ENCODE results near the gene OTUD1.

Gene OTUD1

GRCh38 chr10:23435378-23435777 lies 3.5 kb upstream of the OTUD1 start:
- Histone ChIP-seq H3K9ac (ENCODE audit: low read length) (no peak overlapping the region), H3K4me2 (ENCODE audit: low read length) (no peak overlapping the region), H4K20me1 (ENCODE audit: insufficient read depth, low read length) (no peaks in the 10 kb centered on the region), H2AFZ (ENCODE audit: low read length) (no peak overlapping the region), H3F3A (ENCODE audit: insufficient read depth, low read length) (no peaks in the 10 kb centered on the region), H3K36me3 (ENCODE audit: insufficient read depth, low read length) (no peaks in the 10 kb centered on the region), H3K9me2 (ENCODE audit: low read depth, low read length) (no peaks in the 10 kb centered on the region), H3K27ac (ENCODE audit: low read depth, low read length, poor library complexity, severe bottlenecking) (no peak overlapping the region), H3K9me3 (ENCODE audit: low read length) (no peaks in the 10 kb centered on the region), H3K4me1 (ENCODE audit: insufficient read depth, low read length, severe bottlenecking) (peaks cover 4% of the 10 kb centered on the region), H3K27me3 (ENCODE audit: insufficient read depth, low read length) (no peaks in the 10 kb centered on the region), H3K79me2 (ENCODE audit: insufficient read depth, low read length) (no peaks in the 10 kb centered on the region), H3K4me3 (ENCODE audit: low read depth, low read length, poor library complexity, severe bottlenecking) (no peak overlapping the region)
- TF ChIP-seq CTCF (IDR thresholded peaks at IDR 0.05; ENCODE audit: low read length), result no peak
- TF ChIP-seq EZH2 (IDR thresholded peaks at IDR 0.05; ENCODE audit: borderline replicate concordance, low read length), result no peak

- Histone ChIP-seq H3K9me3 (ENCODE audit: low read length) (no peaks in the 10 kb centered on the region), H3K36me3 (ENCODE audit: insufficient read depth, low read length) (no peaks in the 10 kb centered on the region), H3K27ac (ENCODE audit: low read depth, low read length, poor library complexity, severe bottlenecking) (no peak overlapping the region), H3K9ac (ENCODE audit: low read length) (no peak overlapping the region), H2AFZ (ENCODE audit: low read length) (no peak overlapping the region), H3K79me2 (ENCODE audit: insufficient read depth, low read length) (no peaks in the 10 kb centered on the region), H3F3A (ENCODE audit: insufficient read depth, low read length) (no peaks in the 10 kb centered on the region), H4K20me1 (ENCODE audit: insufficient read depth, low read length) (no peaks in the 10 kb centered on the region), H3K4me3 (ENCODE audit: low read depth, low read length, poor library complexity, severe bottlenecking) (no peak overlapping the region), H3K9me2 (ENCODE audit: low read depth, low read length) (no peaks in the 10 kb centered on the region), H3K4me2 (ENCODE audit: low read length) (no peak overlapping the region), H3K4me1 (ENCODE audit: insufficient read depth, low read length, severe bottlenecking) (peaks cover 9% of the 10 kb centered on the region), H3K27me3 (ENCODE audit: insufficient read depth, low read length) (no peaks in the 10 kb centered on the region)
- TF ChIP-seq CTCF (IDR thresholded peaks at IDR 0.05; ENCODE audit: low read length), result no peak
- no peak for TF ChIP-seq EZH2 (IDR thresholded peaks at IDR 0.05; ENCODE audit: borderline replicate concordance, low read length)
Observed at GRCh38 chr10:23436983-23437382, 1.9 kb upstream of the OTUD1 start.

GRCh38 chr10:23437963-23438546 lies 820 bp upstream of the OTUD1 start:
- H2AFZ ChIP-seq (ENCODE audit: low read length), result no peak overlapping the region; the same call in 1 of the 2 replicates
- H3K36me3 ChIP-seq (ENCODE audit: insufficient read depth, low read length), result no peaks in the 10 kb centered on the region
- peaks cover 9% of the 10 kb centered on the region for H3K4me1 ChIP-seq (ENCODE audit: insufficient read depth, low read length, severe bottlenecking)
- H4K20me1 ChIP-seq (ENCODE audit: insufficient read depth, low read length), result no peaks in the 10 kb centered on the region
- H3K27ac ChIP-seq (ENCODE audit: low read depth, low read length, poor library complexity, severe bottlenecking), result no peak overlapping the region
- H3K9me2 ChIP-seq (ENCODE audit: low read depth, low read length), result no peaks in the 10 kb centered on the region
- no peak for TF ChIP-seq EZH2 (IDR thresholded peaks at IDR 0.05; ENCODE audit: borderline replicate concordance, low read length)
- TF ChIP-seq CTCF (IDR thresholded peaks at IDR 0.05; ENCODE audit: low read length), result no peak
- no peaks in the 10 kb centered on the region for H3F3A ChIP-seq (ENCODE audit: insufficient read depth, low read length)
- H3K4me3 ChIP-seq (ENCODE audit: low read depth, low read length, poor library complexity, severe bottlenecking), result peak overlapping the region; percentile 81
- H3K79me2 ChIP-seq (ENCODE audit: insufficient read depth, low read length), result no peaks in the 10 kb centered on the region
- H3K4me2 ChIP-seq (ENCODE audit: low read length), result peak overlapping the region; percentile 92
- no peaks in the 10 kb centered on the region for H3K9me3 ChIP-seq (ENCODE audit: low read length)
- peak overlapping the region; percentile 65; the same call in 1 of the 2 replicates for H3K9ac ChIP-seq (ENCODE audit: low read length)
- H3K27me3 ChIP-seq (ENCODE audit: insufficient read depth, low read length), result no peaks in the 10 kb centered on the region

Measured in OCI-LY1 (cell line).